IPS-20b (cell line): Measurements from ENCODE around the gene POLD2.

Experiments
- H3K27ac ChIP-seq: one replicate; pipeline ENCODE4 v1.5.1; 2013; ENCODE audit warnings: low read length
- H3K27me3 ChIP-seq: 2 replicates; pipeline ENCODE4 v1.6.1; 2013; ENCODE audit warnings: mild to moderate bottlenecking, low read length, inconsistent platforms; ENCODE audit not compliant: insufficient read depth
- H3K36me3 ChIP-seq: 2 replicates; pipeline ENCODE4 v1.6.1; 2013; ENCODE audit warnings: low read depth, mild to moderate bottlenecking, inconsistent platforms, low read length, moderate library complexity; ENCODE audit not compliant: insufficient read depth
- H3K4me1 ChIP-seq: 2 replicates; pipeline ENCODE4 v1.6.1; 2013; ENCODE audit warnings: mild to moderate bottlenecking, control low read depth, inconsistent platforms, low read length, moderate library complexity; ENCODE audit not compliant: insufficient read depth
- H3K4me3 ChIP-seq: 2 replicates; pipeline ENCODE4 v1.5.1; 2013; ENCODE audit warnings: mild to moderate bottlenecking, low read length, inconsistent platforms
- H3K9ac ChIP-seq: 2 replicates; pipeline ENCODE4 v1.6.1; 2013; ENCODE audit warnings: low read depth, mild to moderate bottlenecking, inconsistent platforms, low read length, moderate library complexity
- H3K9me3 ChIP-seq: 2 replicates; pipeline ENCODE4 v1.6.1; 2013; ENCODE audit warnings: mild to moderate bottlenecking, low read depth, low read length, inconsistent platforms; ENCODE audit not compliant: insufficient read depth

Gene POLD2

GRCh38 chr7:44142028-44142427, 18.7 kb upstream of the POLD2 start:
- Histone ChIP-seq H3K36me3 (no peaks in the 10 kb centered on the region), H3K4me3 (no peak overlapping the region)

GRCh38 chr7:44141221-44141850, 18.0 kb upstream of the POLD2 start, which contains the start of gene MYL7:
Gene MYL7, minus strand, starts transcription at chr7:44141332. Its CDS starts 27 bp downstream, at chr7:44141305.
- no peaks in the 10 kb centered on the region for H3K9me3 ChIP-seq

More at GRCh38 chr7:44142028-44142427, 18.7 kb upstream of the POLD2 start:
- H3K9me3 ChIP-seq: no peaks in the 10 kb centered on the region
- H3K27me3 ChIP-seq: peaks cover 36% of the 10 kb centered on the region
- H3K9ac ChIP-seq: no peak overlapping the region
- H3K4me1 ChIP-seq: peaks cover 6% of the 10 kb centered on the region; the same call in 1 of the 2 replicates
- H3K27ac ChIP-seq: no peak overlapping the region

GRCh38 chr7:44140341-44140740, 17.0 kb upstream of the POLD2 start:
- no peak overlapping the region for H3K4me3 ChIP-seq
- H3K9ac ChIP-seq: no peak overlapping the region
- H3K9me3 ChIP-seq: no peaks in the 10 kb centered on the region
- no peaks in the 10 kb centered on the region for H3K4me1 ChIP-seq
- H3K27ac ChIP-seq: no peak overlapping the region
- peaks cover 21% of the 10 kb centered on the region for H3K27me3 ChIP-seq
- H3K36me3 ChIP-seq: no peaks in the 10 kb centered on the region

More at GRCh38 chr7:44141221-44141850, 18.0 kb upstream of the POLD2 start, which contains the start of gene MYL7:
- H3K27ac ChIP-seq: no peak within 1 kb of the TSS
- H3K4me1 ChIP-seq: no peaks in the 10 kb centered on the region; the same call in 1 of the 2 replicates
- H3K36me3 ChIP-seq: no peaks in the 10 kb centered on the region
- peaks cover 29% of the 10 kb centered on the region for H3K27me3 ChIP-seq
- no peak within 1 kb of the TSS for H3K4me3 ChIP-seq
- H3K9ac ChIP-seq: no peak within 1 kb of the TSS

GRCh38 chr7:44139311-44140010, 16.1 kb upstream of the POLD2 start:
- Histone ChIP-seq H3K27ac (no peak overlapping the region), H3K9ac (no peak overlapping the region), H3K4me1 (no peaks in the 10 kb centered on the region), H3K9me3 (no peaks in the 10 kb centered on the region), H3K4me3 (no peak overlapping the region), H3K36me3 (no peaks in the 10 kb centered on the region), H3K27me3 (peaks cover 13% of the 10 kb centered on the region)

GRCh38 chr7:44138698-44139097, 15.3 kb upstream of the POLD2 start:
- no peak overlapping the region for H3K27ac ChIP-seq
- peaks cover 5% of the 10 kb centered on the region for H3K27me3 ChIP-seq
- no peaks in the 10 kb centered on the region for H3K9me3 ChIP-seq
- H3K4me1 ChIP-seq: no peaks in the 10 kb centered on the region
- no peak overlapping the region for H3K4me3 ChIP-seq
- H3K36me3 ChIP-seq: no peaks in the 10 kb centered on the region
- H3K9ac ChIP-seq: no peak overlapping the region

- Histone ChIP-seq H3K27me3 (0 out of 2 replicates have a peak, but pooled peaks cover 6% of the 10 kb centered on the region), H3K27ac (no peak overlapping the region), H3K4me3 (no peak overlapping the region), H3K9me3 (no peaks in the 10 kb centered on the region), H3K9ac (no peak overlapping the region), H3K4me1 (peaks cover 4% of the 10 kb centered on the region; the same call in 1 of the 2 replicates), H3K36me3 (no peaks in the 10 kb centered on the region)
These were observed 13.4 kb upstream of the POLD2 start for GRCh38 chr7:44136731-44137130.

GRCh38 chr7:44134943-44135628, 11.7 kb upstream of the POLD2 start:
- H3K36me3 ChIP-seq: no peaks in the 10 kb centered on the region
- no peaks in the 10 kb centered on the region for H3K9me3 ChIP-seq
- H3K4me1 ChIP-seq: peaks cover 4% of the 10 kb centered on the region; the same call in 1 of the 2 replicates
- no peak overlapping the region for H3K4me3 ChIP-seq
- no peak overlapping the region for H3K27ac ChIP-seq
- peaks cover 6% of the 10 kb centered on the region; the same call in 1 of the 2 replicates for H3K27me3 ChIP-seq
- no peak overlapping the region for H3K9ac ChIP-seq

GRCh38 chr7:44133295-44133694, 9.9 kb upstream of the POLD2 start:
- Histone ChIP-seq H3K9me3 (no peaks in the 10 kb centered on the region), H3K27ac (no peak overlapping the region), H3K4me3 (no peak overlapping the region), H3K27me3 (peaks cover 6% of the 10 kb centered on the region; the same call in 1 of the 2 replicates), H3K4me1 (peaks cover 4% of the 10 kb centered on the region; the same call in 1 of the 2 replicates), H3K36me3 (no peaks in the 10 kb centered on the region), H3K9ac (no peak overlapping the region)

GRCh38 chr7:44132039-44132438, 8.7 kb upstream of the POLD2 start:
- Histone ChIP-seq H3K9me3 (no peaks in the 10 kb centered on the region), H3K9ac (no peak overlapping the region), H3K36me3 (no peaks in the 10 kb centered on the region), H3K27me3 (peaks cover 6% of the 10 kb centered on the region; the same call in 1 of the 2 replicates), H3K27ac (no peak overlapping the region), H3K4me3 (no peak overlapping the region), H3K4me1 (peaks cover 4% of the 10 kb centered on the region; the same call in 1 of the 2 replicates)

- Histone ChIP-seq H3K4me1 (peaks cover 4% of the 10 kb centered on the region; the same call in 1 of the 2 replicates), H3K4me3 (no peak overlapping the region), H3K27me3 (peaks cover 6% of the 10 kb centered on the region; the same call in 1 of the 2 replicates), H3K9me3 (no peaks in the 10 kb centered on the region), H3K9ac (no peak overlapping the region), H3K27ac (no peak overlapping the region), H3K36me3 (no peaks in the 10 kb centered on the region)
These were observed 8.1 kb upstream of the POLD2 start for GRCh38 chr7:44131173-44132029.
